Stimulated activated CD8-positive, alpha-beta memory T cell treated with anti-CD3 and anti-CD28 coated beads, Interleukin-15, amount 100 ng/mL, for 4 hours (primary cell): Measurements from ENCODE around the gene POLE.

Source experiments
- DNase-seq, 2 donors: peaks; one replicate each; pipeline ENCODE4 v3.0.0-alpha.2; 2020; ENCODE audit warnings: low read depth in 2 of 2

POLE gene

DNA sequence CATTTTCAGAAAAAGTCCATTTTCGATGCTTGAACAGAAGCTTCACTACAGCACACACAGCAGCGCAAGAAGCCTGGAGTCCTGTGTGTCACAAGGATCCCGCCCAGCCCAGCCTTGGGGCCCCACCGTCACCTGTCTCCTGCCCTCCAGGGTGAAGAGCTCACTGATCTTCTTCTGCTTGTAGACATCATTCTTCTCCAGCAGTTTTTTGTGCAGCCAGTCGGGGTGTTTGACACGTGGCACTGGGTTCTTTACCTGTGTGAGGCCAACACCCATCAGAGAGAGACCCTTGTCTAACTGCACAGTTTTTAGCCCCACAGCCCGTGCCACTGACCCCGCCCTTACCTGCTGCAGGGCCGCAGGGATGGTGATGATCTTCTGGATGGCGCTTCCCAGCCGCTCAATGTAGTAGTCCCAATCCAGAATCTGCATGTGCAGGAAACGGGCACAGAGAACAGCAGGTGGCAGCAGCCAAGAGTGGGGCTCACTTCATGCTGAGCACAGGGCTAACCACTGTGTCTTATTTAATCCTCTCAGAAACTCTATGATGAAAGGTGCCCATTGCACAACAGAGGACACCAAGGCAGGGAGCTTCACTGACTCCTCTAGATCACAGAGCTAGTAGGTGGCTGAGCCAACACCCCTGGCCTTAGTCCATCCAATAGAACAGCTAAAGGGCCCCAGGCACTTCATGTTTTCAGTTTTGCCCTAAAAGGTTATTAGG, 30.0 kb downstream of the POLE start:
- DNase-seq, result no peak

GRCh38 chr12:132653567-132654290, 33.4 kb downstream of the POLE start:
- no peak for DNase-seq

DNA sequence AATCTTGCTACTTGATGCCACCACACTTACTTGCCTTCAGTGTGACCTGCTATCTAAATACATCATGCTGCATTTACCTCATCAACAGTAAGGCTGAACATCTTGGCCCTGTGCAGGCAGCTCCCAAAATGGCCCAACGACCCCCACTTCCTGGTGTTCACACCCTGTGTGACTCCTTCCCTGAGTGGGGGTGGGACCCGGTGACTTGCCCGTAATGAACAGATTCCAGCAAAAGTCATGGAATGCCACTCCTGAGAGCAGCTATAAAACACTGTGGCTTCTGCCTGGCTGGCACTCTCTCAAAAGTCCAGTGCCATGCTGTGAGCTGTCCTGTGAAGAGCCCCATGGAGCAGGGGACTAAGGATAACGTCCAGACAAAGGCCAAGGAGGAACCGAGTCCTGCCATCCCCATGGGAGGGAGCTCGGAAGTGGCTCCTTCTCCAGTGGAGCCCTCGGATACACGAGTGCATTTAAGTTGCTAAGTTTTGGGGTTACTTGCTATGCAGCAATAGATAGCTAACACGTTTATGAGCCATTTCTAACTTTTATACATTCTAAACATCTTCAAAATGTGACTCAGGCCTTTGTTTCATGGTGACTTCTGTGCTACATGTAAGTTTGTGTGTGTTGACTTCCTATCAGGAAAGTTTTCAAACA, 35.6 kb downstream of the POLE start:
- no peak for DNase-seq

DNA sequence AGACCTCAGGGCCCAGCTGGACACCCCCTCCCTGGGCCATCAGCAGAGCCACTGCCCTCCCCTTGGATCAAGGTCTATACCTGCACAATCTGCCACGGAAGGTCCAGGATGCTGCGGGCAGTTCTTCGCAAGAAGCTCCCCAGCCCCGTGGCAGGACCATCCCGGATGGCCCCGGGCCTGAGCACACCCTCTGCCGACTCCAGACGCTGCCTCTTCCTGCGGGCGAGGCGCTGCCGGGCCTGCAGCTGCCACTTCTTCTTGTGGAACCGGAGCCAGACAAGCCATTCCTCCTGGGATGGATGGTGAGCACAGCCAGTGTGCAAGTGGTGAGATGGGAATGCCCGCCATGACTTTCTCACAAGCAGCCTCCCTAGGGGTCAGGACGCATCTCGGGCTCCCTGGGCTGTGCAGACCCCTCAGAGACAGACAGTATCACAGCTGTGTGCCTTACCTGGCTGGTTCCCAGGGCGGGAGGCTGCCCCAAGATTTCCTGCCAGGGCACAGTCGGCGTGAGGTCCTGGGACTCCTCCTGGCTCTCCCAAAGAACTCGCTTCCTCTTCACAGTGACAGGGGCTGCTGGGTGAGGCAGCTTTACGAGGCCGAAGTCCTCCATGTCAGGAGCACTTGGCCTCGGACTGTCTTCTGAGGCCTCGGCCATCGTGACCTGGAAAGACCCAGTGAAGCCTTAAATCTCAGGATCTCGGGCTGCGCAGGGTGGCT, 37.8 kb downstream of the POLE start:
- no peak for DNase-seq

DNA sequence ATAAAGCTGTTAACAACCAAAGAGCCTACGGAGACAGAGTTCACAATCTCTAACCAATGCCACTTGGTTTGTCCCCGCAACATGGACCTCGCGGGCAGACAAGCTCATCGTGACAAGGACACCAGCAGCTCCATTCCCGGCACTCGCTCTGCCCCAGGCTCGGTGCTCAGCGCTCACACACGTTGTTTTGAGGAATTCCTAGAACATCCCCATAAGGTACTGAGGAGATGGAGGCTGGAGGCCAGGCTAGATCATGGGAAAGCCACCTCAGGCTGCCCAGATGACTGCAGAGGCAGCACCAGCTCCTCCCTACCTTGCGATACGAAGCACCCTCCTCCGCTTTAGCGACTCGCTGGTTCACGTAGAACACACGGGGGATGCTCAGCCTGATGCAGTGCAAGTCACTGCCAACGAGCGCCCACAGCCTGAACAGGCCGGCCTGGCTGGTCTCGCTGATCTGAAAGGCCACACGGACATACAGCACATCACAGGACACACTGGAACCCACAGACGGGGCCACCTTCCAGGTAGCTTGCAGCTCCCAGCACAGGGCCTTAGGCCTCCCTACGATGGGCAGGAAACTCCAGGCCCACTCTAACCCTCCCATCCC, 38.4 kb downstream of the POLE start:
- DNase-seq, result no peak

DNA sequence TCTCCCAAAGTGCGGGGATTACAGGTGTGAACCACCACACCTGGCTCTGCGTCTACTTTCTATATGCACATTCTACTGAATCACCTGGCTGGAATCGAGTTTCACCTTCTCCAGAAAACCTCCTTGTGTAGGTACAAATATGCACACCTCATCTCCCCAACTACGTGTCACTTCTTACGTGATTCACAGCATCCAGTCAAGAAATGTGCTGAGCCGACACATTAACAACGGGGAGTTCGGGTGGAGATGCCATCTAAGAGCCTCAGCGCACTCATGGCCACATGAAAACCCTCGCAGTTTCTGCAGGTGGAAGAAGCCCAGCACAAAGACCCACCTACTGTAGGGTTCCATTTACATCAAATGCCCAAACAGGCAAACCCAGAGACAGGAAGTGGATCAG, 39.3 kb downstream of the POLE start:
- no peak for DNase-seq

- DNase-seq, result no peak
These were observed 40.3 kb downstream of the POLE start for GRCh38 chr12:132646850-132647249.

DNA sequence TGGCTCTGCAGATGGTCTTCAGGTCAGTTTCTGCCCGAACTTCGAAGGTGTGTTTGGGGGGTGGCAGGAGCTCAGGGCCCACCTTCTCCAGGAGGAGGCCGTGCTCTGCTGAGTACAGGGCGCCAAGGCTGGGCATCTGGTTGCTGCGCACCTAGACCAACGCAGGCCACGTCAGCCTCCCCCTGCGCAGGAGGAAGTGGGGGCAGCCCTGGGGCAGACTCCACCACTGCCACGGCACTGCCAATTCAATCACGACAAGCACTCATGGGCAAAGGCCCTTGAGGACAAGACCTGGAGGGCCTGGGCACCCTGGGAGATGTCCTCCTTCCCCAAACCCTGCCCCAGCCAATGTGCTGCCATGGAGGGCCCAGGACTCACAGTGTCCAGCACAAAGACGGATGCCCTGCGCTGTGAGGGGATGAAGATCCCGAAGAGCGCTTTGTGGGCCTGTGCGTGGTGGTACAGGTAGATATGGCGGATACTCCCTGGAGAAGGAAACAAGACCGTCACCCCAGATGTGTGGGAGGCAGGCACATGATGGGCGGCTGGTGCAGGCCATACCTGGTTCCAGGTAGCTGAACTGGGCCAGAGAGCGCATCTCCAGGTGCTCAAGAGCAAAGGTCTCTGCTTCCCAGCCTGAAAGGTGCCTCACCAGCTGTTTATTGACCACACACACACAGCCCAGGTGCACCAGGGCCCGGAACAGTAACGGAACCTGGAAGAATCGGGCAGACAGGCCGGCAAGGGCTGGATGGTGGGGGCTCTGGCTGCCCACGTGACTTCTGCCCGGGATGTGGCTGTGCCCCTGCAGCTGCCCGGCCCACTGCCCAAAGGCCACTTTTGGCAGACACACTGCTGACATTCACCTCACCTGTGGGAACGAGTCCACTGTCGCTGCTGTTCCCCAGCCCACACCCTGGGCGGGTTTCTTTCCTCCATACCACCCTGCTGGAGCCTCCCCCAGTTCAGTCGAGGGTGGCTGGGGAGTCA, 44.0 kb downstream of the POLE start:
- no peak for DNase-seq

GRCh38 chr12:132641811-132642650, 45.1 kb downstream of the POLE start:
- no peak for DNase-seq

- DNase-seq, result no peak
These were observed 46.2 kb downstream of the POLE start for GRCh38 chr12:132640936-132641335.

DNA sequence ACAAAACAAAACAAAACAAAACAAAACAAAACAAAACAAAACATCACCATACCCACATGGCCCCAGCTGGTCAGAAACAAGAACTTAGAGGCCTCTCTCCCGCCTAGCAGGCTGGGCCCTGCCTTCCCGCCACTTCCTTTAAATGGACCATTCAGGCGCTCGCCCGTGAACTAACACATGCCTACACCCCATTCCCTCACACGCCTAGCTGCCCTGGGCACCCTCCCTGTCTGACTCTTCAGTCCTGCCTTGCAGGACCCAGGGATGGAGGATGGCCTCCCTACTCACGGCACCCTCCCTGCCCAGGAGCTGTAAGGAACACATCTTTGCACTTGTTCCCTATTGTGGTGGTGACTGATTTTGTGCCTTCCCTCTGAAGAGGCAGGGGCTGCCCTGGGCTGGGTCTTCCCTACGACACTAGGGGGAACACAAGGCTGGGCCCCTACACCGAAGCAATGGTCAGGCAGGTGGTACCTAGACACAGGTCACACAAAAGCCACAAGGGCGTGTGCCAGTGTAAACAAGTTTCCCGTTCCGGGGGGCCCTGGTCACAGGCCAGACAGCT, 47.1 kb downstream of the POLE start:
- no peak for DNase-seq

DNA sequence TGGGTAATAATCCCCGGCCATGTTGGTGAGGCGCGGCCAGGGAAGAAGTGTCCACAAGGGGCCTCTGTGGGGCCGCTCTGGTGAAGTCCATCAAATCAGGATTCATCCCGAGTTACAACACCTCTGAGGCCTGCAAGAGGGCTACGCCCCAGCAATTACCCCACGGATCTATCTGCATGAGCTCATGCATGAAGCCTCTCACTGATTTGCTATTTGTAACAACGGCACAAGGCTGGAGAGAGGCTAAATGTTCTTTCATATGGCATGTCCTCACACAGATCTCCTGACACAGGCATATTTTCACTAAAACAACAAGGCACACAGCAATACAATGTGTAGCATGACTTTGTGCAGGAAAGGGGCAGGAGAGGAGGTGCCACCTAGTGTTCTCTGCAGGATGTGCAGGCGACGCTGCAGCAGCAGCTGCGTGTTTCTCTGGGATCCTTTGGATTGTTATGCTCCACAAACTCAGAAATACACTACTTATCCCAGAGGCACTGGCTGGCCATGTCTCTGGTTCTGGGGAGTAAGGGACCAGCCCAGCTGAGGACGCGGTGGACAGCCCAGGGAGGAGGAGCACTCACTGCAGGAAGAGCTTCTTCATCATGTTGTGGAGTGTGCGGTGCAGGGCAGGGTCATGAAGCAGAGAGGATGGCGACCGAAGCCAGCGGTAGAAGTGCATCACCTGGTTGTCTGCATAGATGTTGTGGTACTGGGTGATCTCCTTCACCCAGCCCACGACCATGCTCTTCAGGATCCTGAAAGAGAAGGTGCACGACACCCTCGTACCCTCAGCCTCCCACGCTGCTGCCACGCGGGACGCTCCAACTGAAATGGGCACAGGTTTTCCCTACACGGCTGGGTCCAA, 48.4 kb downstream of the POLE start:
- DNase-seq, result no peak

DNA sequence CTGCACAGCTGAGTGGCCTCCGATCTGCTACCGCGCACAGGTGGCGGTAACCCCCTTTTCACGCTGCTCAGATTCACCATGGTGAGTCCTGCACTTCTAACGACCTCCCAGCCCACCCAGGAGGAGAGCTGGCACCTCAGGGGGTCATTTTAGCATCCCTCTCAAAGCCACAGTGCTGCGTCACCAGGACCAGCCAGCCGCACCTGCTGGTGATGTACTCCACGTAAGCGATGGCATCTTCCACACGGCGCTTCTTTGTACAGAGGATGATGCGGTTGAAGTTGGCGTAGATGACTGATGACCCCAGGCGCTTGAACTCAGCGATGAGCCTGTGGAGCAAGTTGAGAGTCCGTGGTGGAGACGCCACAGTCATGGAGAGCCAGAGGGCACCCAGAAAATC, 49.3 kb downstream of the POLE start:
- DNase-seq, result no peak

DNA sequence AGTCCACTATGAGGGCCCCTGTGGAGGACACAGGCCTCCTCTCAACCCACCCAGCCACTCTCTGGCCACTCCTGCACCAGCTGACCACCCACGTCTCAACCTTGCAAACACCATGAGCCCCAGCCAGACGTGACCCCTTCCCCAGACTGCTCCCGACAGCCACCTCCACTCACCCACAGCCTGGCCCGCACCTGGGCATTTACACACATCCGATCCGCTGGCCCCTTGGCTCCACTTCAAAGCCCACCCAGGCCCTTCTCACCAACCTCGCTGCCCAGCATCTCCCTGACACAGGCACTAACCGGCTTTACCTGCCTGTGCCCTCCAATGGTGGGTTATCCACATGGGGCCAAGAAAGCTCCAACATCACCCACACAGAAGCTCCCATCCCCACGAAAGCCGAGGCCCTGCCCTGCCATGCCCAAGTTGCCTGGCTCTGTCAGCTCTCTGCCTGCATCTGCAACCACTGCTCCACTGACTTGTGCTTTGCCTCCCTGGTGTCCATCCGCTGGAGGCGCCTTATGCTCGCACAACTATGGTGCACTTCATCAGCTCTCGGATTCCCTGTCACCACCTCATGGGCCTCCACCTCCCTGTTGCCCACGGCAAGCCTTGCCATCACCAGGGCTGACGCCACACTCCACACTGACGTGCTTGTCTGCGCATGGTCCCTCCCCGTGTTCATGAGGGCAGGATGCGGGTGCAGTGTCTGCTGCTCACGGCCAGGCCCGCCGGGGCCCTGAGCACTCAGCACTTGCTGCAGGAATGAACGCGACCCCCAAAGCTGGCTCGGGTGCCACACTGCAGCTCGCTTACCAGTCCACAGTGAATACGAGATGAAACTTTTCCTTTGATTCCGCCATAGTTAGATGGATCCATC, 51.8 kb downstream of the POLE start:
- DNase-seq, result no peak

DNA sequence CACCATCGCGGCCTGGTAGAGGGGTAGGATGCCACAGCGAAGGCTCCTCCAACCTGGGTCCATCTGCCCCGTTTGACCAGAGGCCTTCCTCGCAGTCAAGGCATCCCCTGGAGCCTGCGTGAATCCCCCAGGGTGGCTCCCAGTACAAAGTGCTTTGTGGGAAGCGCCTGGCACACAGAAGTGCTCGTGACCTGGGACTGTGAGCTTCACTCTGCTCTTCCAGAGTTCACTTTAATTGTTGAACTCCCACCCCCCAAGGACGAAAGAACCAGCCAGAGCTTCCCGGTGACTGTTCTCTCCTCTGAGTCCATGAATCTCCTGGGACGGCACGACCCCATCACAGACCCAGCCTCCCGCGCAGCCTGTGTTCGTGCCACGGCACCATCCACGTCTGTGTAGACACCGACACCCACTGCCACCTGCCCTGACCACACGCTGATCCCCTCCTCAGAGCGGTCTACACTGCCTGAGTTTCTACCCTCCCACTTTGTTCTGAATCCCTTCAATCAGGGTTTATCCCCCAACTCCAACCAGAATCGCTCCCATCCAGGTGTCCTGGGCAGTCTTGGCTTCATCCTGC, 52.6 kb downstream of the POLE start:
- no peak for DNase-seq

DNA sequence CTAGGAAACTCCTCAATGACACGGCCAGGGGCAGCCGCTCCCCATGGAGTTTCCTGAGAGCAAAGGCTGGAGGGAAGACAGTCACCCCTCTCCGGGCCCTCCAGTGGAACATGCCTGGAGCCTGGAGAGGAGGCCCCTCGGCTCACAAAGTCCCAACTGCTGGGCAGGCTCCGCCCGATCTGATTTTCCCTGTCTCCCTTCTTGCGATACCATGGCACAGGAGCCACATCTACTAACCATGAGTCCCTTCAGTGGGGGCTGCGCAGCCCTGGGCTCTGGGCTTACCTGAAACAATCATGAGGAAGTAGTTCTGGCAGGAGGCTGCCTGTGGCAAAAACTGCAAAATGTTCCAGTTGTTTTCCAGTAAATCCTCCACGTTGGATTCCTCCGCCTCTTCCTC, 53.2 kb downstream of the POLE start:
- DNase-seq, result no peak

DNA sequence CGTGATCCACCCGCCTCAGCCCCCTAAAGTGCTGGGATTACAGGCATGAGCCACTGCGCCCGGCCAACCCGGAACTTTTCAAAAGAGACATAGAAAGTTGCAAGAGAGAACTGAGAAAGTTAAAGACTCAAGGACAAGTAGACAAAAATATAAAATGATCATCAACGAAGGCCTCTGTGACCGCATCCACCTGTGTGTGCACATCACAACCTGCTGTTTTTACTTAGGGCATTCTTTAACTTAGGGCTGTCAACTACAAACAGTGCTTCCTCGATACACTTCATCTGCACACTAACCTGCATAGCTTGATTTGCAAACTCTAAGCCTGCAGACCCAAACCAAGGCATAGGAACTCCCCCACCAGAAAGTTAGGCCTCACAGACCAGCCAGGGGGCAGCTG, 53.7 kb downstream of the POLE start:
- no peak for DNase-seq
